Measurements from ENCODE around the gene RELA. TPM values are rescaled to one million over a fixed set of nuclear protein-coding genes. Genes with fewer than 3 reads are reported as not detected.

The RELA gene
- total and polyA plus RNA-seq, 12 donors = 28.9 to 55.2 (median 38.7) TPM

DNA sequence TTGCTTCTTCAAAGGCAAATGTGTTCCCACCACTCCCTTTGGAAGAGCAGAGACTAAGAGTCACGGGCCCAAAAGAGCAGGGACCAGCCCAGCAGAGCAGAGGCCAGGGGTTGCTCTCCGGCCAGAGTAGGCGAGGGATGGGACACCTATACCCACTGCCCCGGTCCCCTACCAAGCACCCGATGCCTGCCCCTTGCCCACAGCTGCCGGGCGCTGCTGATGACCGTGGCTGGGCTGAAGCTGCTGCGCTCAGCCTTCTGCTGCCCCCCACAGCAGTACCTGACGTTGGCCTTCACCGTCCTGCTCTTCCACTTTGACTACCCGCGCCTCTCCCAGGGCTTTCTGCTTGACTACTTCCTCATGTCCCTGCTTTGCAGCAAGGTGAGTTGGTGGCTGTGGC, 35.5 kb downstream of the RELA start:
- ATAC-seq = no peak
- TF ChIP-seq, protein P1, sequence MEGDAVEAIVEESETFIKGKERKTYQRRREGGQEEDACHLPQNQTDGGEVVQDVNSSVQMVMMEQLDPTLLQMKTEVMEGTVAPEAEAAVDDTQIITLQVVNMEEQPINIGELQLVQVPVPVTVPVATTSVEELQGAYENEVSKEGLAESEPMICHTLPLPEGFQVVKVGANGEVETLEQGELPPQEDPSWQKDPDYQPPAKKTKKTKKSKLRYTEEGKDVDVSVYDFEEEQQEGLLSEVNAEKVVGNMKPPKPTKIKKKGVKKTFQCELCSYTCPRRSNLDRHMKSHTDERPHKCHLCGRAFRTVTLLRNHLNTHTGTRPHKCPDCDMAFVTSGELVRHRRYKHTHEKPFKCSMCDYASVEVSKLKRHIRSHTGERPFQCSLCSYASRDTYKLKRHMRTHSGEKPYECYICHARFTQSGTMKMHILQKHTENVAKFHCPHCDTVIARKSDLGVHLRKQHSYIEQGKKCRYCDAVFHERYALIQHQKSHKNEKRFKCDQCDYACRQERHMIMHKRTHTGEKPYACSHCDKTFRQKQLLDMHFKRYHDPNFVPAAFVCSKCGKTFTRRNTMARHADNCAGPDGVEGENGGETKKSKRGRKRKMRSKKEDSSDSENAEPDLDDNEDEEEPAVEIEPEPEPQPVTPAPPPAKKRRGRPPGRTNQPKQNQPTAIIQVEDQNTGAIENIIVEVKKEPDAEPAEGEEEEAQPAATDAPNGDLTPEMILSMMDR (IDR thresholded peaks at IDR 0.05) = no peak
- H3K4me3 ChIP-seq = no peak overlapping the region
- no peaks in the 10 kb centered on the region for H3K9me3 ChIP-seq
- DNase-seq = no peak
- H3K36me3 ChIP-seq = peaks cover 0 to 100% (median 77%) of the 10 kb centered on the region in 9 donors
- H3K4me1 ChIP-seq = peaks cover 0 to 22% (median 7%) of the 10 kb centered on the region in 9 donors
- H3K27me3 ChIP-seq = no peaks in the 10 kb centered on the region
- no peak overlapping the region for H3K27ac ChIP-seq
- 95 to 97% methylated on average over 13 of the region's 13 CpGs for WGBS, 2 donors
- intact Hi-C loops (cut with DNase I) = loop anchor here in 5 of 10 donors (5.0 to 10.0 kb wide), 5 partner anchors 78 to 358 kb away; no protein-coding TSS in a partner anchor

DNA sequence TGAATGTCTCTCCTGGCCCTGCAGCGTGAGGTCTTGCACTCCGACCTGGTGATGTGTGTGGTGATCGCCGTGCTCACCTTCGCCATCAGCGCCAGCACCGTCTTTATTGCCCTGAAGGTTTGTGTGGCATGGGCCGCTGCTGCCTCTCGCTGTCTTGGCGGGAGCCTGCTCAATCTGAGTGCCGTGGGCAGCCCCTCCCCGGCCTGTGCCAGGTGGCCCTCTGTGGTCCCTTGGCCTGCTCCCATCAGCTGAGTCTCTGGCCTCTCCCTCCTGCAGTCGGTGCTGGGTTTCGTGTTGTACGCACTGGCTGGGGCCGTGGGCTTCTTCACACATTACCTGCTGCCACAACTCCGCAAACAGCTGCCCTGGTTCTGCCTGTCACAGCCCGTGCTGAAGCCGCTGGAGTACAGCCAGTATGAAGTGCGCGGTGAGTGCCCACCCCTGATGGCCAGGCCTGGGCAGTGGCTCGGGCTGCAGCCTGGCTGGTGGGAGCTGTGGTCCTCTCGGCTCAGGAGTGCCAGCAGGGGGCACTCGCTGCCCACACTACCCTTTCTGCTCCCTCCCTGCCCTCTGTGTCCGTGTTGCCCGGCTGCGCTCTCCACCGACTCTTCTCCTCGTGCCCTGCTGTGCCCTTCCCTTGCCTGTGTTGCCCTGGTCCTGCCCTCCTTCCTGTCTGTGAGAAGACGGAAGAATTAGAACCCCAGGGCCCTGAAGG, 36.9 kb downstream of the RELA start:
- intact Hi-C loops (cut with DNase I) = loop anchor here in 5 of 10 donors (5.0 to 10.0 kb wide), 5 partner anchors 79 to 359 kb away; no protein-coding TSS in a partner anchor
- Histone ChIP-seq H3K4me1 (peaks cover 0 to 22% (median 7%) of the 10 kb centered on the region in 9 donors), H3K9me3 (no peaks in the 10 kb centered on the region), H3K27me3 (no peaks in the 10 kb centered on the region), H3K36me3 (peaks cover 0 to 100% (median 82%) of the 10 kb centered on the region in 9 donors), H3K27ac (peak overlapping the region in 1 of 10 donors; percentile 9), H3K4me3 (no peak overlapping the region)
- TF ChIP-seq, protein P1 (IDR thresholded peaks at IDR 0.05) = peak; percentile 54 to 75 (median 69)
- DNase-seq (peak; percentile 54 to 69), ATAC-seq (peak; percentile 51 to 84 (median 78))
- 66 to 70% methylated on average over 30 of the region's 30 CpGs for WGBS, 2 donors

DNA sequence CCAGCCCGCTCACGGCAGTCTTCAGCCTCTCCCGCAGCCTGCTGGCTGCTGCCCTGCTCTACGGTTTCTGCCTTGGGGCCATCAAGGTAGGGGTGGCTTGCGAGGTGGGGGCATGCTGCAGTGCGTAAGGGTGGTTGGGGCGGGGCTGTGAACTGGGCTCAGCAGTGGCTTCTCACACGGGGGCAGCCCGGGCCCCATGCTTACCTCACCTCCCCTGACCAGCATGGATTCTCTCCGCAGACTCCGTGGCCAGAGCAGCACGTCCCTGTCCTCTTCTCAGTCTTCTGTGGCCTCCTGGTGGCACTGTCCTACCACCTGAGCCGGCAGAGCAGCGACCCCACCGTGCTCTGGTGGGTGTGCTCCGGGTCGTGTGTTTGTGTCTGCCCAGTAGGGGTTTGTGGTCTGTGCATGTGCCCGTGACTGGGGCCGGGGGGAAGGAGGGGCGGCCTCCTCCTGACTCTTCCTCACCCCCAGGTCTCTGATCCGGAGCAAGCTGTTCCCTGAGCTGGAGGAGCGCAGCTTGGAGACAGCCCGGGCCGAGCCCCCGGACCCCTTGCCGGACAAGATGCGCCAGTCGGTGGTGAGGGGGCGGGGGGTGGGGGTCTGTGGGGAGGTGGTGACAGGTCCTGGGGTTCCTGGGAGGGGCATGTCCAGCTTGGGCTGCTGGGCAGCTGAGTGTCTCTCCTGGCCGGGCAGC, 37.6 kb downstream of the RELA start:
- H3K27me3 ChIP-seq = no peaks in the 10 kb centered on the region
- TF ChIP-seq, protein P1 (IDR thresholded peaks at IDR 0.05) = no peak

DNA sequence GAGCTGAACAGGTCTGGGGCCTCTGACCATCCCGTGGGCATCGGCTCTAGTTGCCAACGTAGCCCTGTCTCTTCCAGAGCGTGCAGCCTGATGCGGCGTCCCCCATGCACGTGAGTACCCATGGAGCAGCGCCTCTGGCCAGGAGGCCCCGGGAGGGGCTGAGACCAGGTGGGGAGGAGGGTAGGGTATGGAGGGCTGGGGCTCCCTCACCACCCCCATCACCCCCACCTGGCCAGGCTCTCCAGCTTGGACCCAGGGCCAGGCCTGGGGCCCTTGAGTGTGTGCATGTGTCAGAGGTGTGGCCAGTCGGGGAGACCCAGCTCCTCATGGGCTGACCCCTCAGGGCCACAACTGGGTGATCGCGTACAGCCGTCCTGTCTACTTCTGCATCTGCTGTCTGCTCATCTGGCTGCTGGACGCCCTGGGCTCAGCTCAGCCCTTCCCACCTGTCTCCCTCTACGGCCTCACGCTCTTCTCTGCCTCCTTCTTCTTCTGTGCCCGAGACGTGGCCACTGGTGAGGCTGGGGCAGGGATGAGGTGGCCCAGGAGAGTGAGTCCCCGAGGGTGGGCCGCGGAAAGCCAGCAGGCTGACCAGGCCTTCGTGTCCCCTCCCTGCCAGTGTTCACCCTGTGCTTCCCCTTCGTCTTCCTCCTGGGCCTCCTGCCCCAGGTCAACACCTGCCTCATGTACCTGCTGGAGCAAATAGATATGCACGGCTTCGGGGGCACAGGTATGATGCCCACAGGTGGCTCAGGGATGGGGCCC, 38.7 kb downstream of the RELA start:
- no peaks in the 10 kb centered on the region for H3K9me3 ChIP-seq
- TF ChIP-seq, protein P1 (IDR thresholded peaks at IDR 0.05) = no peak
- H3K4me3 ChIP-seq = no peak overlapping the region
- no peak overlapping the region for H3K27ac ChIP-seq
- H3K36me3 ChIP-seq = peaks cover 0 to 100% (median 82%) of the 10 kb centered on the region in 9 donors
- H3K4me1 ChIP-seq = peaks cover 0 to 11% (median 7%) of the 10 kb centered on the region in 9 donors
- ATAC-seq = no peak
- H3K27me3 ChIP-seq = no peaks in the 10 kb centered on the region
- intact Hi-C loops (cut with DNase I) = loop anchor here in 3 of 10 donors (10.0 kb wide), 3 partner anchors 81 to 361 kb away; no protein-coding TSS in a partner anchor
- 93 to 96% methylated on average over 25 of the region's 25 CpGs for WGBS, 2 donors
- DNase-seq = no peak

More for the DNA sequence above, 37.6 kb downstream of the RELA start:
- ATAC-seq = no peak
- intact Hi-C loops (cut with DNase I) = loop anchor here in 5 of 10 donors (5.0 to 10.0 kb wide), 5 partner anchors 80 to 360 kb away; no protein-coding TSS in a partner anchor
- H3K4me1 ChIP-seq = peaks cover 0 to 16% (median 7%) of the 10 kb centered on the region in 9 donors
- H3K9me3 ChIP-seq = no peaks in the 10 kb centered on the region
- H3K4me3 ChIP-seq = no peak overlapping the region
- 85% methylated on average over 30 of the region's 30 CpGs for WGBS, 2 donors
- no peak overlapping the region for H3K27ac ChIP-seq
- DNase-seq = no peak
- H3K36me3 ChIP-seq = peaks cover 0 to 100% (median 82%) of the 10 kb centered on the region in 9 donors
